H9 (cell line): ENCODE results near the gene DDX11. TPM values are rescaled to one million over a fixed set of nuclear protein-coding genes. Genes with fewer than 3 reads are reported as not detected.
A peak's percentile ranks its signal among the peaks of the same experiment; 100 is the strongest.
"Not testable (repeated sequence)": the region's sequence is repeated elsewhere in the genome, so short reads cannot be mapped to it uniquely, and the experiment has no call there.

Source experiments
- DNase-seq: peaks from one replicate; pipeline ENCODE4 v3.0.0-alpha.2; 2017
- H2AFZ ChIP-seq: one replicate; pipeline ENCODE4 v1.6.1; 2013; ENCODE audit warnings: mild to moderate bottlenecking, low read length, control low read depth, moderate library complexity
- H2AK5ac ChIP-seq: 2 replicates; pipeline ENCODE4 v1.6.1; 2013; ENCODE audit warnings: low read length, control low read depth, mixed read lengths; ENCODE audit not compliant: insufficient read length
- H2BK120ac ChIP-seq: one replicate; pipeline ENCODE4 v1.6.1; 2013; ENCODE audit warnings: low read depth, mild to moderate bottlenecking, low read length, control low read depth, inconsistent platforms; ENCODE audit not compliant: poor library complexity, severe bottlenecking
- H2BK12ac ChIP-seq: 2 replicates; pipeline ENCODE4 v1.6.1; 2013; ENCODE audit warnings: low read length, control low read depth, mixed read lengths, low read depth; ENCODE audit not compliant: insufficient read length
- H2BK15ac ChIP-seq: 2 replicates; pipeline ENCODE4 v1.6.1; 2013; ENCODE audit warnings: low read depth, low read length, control low read depth
- H2BK20ac ChIP-seq: one replicate; pipeline ENCODE4 v1.6.1; 2013; ENCODE audit warnings: low read depth, mild to moderate bottlenecking, low read length, control low read depth, inconsistent platforms; ENCODE audit not compliant: poor library complexity, severe bottlenecking
- H2BK5ac ChIP-seq: 2 replicates; pipeline ENCODE4 v1.6.1; 2013; ENCODE audit warnings: low read length, control low read depth, mixed read lengths; ENCODE audit not compliant: insufficient read length
- H3K14ac ChIP-seq: 2 replicates; pipeline ENCODE4 v1.6.1; 2013; ENCODE audit warnings: low read length, control low read depth; ENCODE audit not compliant: insufficient read depth
- H3K18ac ChIP-seq: 2 replicates; pipeline ENCODE4 v1.6.1; 2013; ENCODE audit warnings: low read depth, mild to moderate bottlenecking, mixed read lengths, low read length, control low read depth; ENCODE audit not compliant: insufficient read length
- H3K23ac ChIP-seq: 2 replicates; pipeline ENCODE4 v1.6.1; 2013; ENCODE audit warnings: low read length, control low read depth, mixed read lengths, low read depth; ENCODE audit not compliant: insufficient read length
- H3K23me2 ChIP-seq: 2 replicates; pipeline ENCODE4 v1.6.1; 2013; ENCODE audit warnings: low read depth, mild to moderate bottlenecking, mixed read lengths, low read length, control low read depth; ENCODE audit not compliant: insufficient read length, poor library complexity, severe bottlenecking
- H3K27ac ChIP-seq: 2 replicates; pipeline ENCODE4 v1.5.1; 2013; ENCODE audit warnings: low read length, control low read depth, mixed read lengths, low read depth; ENCODE audit not compliant: insufficient read length
- H3K27me3 ChIP-seq: 2 replicates; pipeline ENCODE4 v1.6.1; 2013; ENCODE audit warnings: low read length, control low read depth, inconsistent platforms; ENCODE audit not compliant: insufficient read depth
- H3K4ac ChIP-seq: 2 replicates; pipeline ENCODE4 v1.6.1; 2013; ENCODE audit warnings: low read depth, mild to moderate bottlenecking, control low read depth, inconsistent platforms, low read length, moderate library complexity
- H3K4me1 ChIP-seq: 2 replicates; pipeline ENCODE4 v1.6.1; 2013; ENCODE audit warnings: low read length, control low read depth, inconsistent platforms; ENCODE audit not compliant: insufficient read depth
- H3K4me2 ChIP-seq: 2 replicates; pipeline ENCODE4 v1.6.1; 2013; ENCODE audit warnings: low read length, control low read depth, mixed read lengths; ENCODE audit not compliant: insufficient read length, insufficient read depth
- H3K56ac ChIP-seq: 2 replicates; pipeline ENCODE4 v1.6.1; 2013; ENCODE audit warnings: low read depth, mild to moderate bottlenecking, mixed read lengths, low read length, control low read depth; ENCODE audit not compliant: insufficient read length
- H3K79me1 ChIP-seq: 2 replicates; pipeline ENCODE4 v1.6.1; 2013; ENCODE audit warnings: low read depth, mild to moderate bottlenecking, moderate library complexity, low read length, control low read depth, inconsistent platforms; ENCODE audit not compliant: insufficient read depth, poor library complexity, severe bottlenecking
- H3K79me2 ChIP-seq: 2 replicates; pipeline ENCODE4 v1.6.1; 2013; ENCODE audit warnings: low read length, control low read depth, inconsistent platforms; ENCODE audit not compliant: insufficient read depth
- H3K9ac ChIP-seq: 2 replicates; pipeline ENCODE4 v1.6.1; 2013; ENCODE audit warnings: low read length, control low read depth, mixed read lengths; ENCODE audit not compliant: insufficient read length; ENCODE audit errors: extremely low read depth
- H3K9me3 ChIP-seq: one replicate; pipeline ENCODE4 v1.6.1; 2013; ENCODE audit warnings: low read depth, low read length, inconsistent platforms; ENCODE audit not compliant: control insufficient read depth
- H3T11ph ChIP-seq: one replicate; pipeline ENCODE4 v1.6.1; 2013; ENCODE audit warnings: mild to moderate bottlenecking, low read length, control low read depth, inconsistent platforms
- H4K20me1 ChIP-seq: one replicate; pipeline ENCODE4 v1.6.1; 2013; ENCODE audit not compliant: control insufficient read depth, insufficient read length, insufficient read depth
- H4K5ac ChIP-seq: 2 replicates; pipeline ENCODE4 v1.6.1; 2013; ENCODE audit warnings: low read depth, mild to moderate bottlenecking, mixed read lengths, low read length, control low read depth; ENCODE audit not compliant: insufficient read length
- H4K8ac ChIP-seq: replicated peaks from 2 replicates; pipeline ENCODE4 v1.6.1; 2013; ENCODE audit warnings: low read length, control low read depth, mixed read lengths, low read depth; ENCODE audit not compliant: insufficient read length
- H4K91ac ChIP-seq: 2 replicates; pipeline ENCODE4 v1.6.1; 2013; ENCODE audit warnings: low read depth, mild to moderate bottlenecking, moderate library complexity, mixed read lengths, low read length, control low read depth; ENCODE audit not compliant: insufficient read length
- H3K27ac Mint-ChIP-seq, 3 experiments: 2 replicates in 2 of 3; 3 replicates in 1 of 3; pipeline ENCODE4 v1.8.0; 2020 to 2021; ENCODE audit warnings: mixed read lengths in 3 of 3, mild to moderate bottlenecking in 1 of 3, moderate library complexity in 1 of 3
- H3K27me3 Mint-ChIP-seq: 2 replicates; pipeline ENCODE4 v1.8.0; 2021; ENCODE audit warnings: low read depth, mild to moderate bottlenecking, moderate library complexity, mixed read lengths
- H3K36me3 Mint-ChIP-seq, 3 experiments: 2 replicates in 2 of 3; 3 replicates in 1 of 3; pipeline ENCODE4 v1.8.0; 2020 to 2021; ENCODE audit warnings: low read depth in 3 of 3, mixed read lengths in 3 of 3; ENCODE audit not compliant: insufficient read depth in 1 of 3
- H3K4me1 Mint-ChIP-seq, 2 experiments: 2 replicates each; pipeline ENCODE4 v1.8.0; 2020; ENCODE audit warnings: mixed read lengths in 2 of 2
- H3K4me3 Mint-ChIP-seq, 2 experiments: 2 replicates in 1 of 2; 3 replicates in 1 of 2; pipeline ENCODE4 v1.8.0; 2020 to 2021; ENCODE audit warnings: mild to moderate bottlenecking in 2 of 2, mixed read lengths in 2 of 2, moderate library complexity in 1 of 2
- H3K9me3 Mint-ChIP-seq, 2 experiments: 2 replicates in 1 of 2; 3 replicates in 1 of 2; pipeline ENCODE4 v1.8.0; 2020; ENCODE audit warnings: mild to moderate bottlenecking in 2 of 2, mixed read lengths in 2 of 2, moderate library complexity in 1 of 2
- WGBS: extraction: QIAGEN DNeasy Blood & Tissue Kit; methylation state at CpG from one replicate; pipeline ENCODE4 v1.1.7; 2013; ENCODE audit warnings: missing lambda C conversion rate, low lambda C conversion rate, mixed read lengths; ENCODE audit not compliant: insufficient read length; ENCODE audit errors: extremely low coverage; 5-methylcytosine and 5-hydroxymethylcytosine counted together
- total RNA-seq: library from RNA; stranded (reverse); gene quantifications from 2 replicates; pipeline ENCODE4 v1.2.1, GENCODE V29; 2021

Gene DDX11
- total RNA-seq, 1 experiment from 2014 or later = 183 TPM

DNA sequence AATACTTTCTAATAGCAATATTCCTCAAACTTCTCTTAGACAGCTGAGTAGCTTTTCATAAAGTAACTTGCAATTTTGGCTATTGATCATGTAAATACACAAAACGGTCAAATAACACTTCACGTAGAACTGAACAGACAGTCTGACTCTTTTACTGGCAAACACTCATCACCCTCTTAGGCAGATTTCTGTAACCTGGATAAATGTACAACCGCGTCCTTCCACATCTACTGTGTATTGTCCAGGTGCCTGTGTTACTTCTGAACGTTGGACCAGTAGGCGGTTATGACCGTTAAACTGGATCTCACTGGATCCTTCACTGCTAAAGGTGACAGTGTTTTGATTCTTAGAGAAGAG, 43.2 kb downstream of the DDX11 start:
- not testable (repeated sequence) for H3K79me2 ChIP-seq, H3K14ac ChIP-seq, H3K27ac Mint-ChIP-seq, H3K4ac ChIP-seq, H3T11ph ChIP-seq, DNase-seq, H2BK5ac ChIP-seq, H3K27ac ChIP-seq, H2AK5ac ChIP-seq, H2BK15ac ChIP-seq, H3K9ac ChIP-seq, H2BK12ac ChIP-seq, H3K79me1 ChIP-seq, H3K4me1 ChIP-seq, H4K20me1 ChIP-seq, H2AFZ ChIP-seq, H2BK120ac ChIP-seq, H3K18ac ChIP-seq, H4K91ac ChIP-seq, H3K4me1 Mint-ChIP-seq, H3K9me3 ChIP-seq, H3K23ac ChIP-seq, H4K5ac ChIP-seq, H3K36me3 Mint-ChIP-seq, H2BK20ac ChIP-seq, H4K8ac ChIP-seq, H3K9me3 Mint-ChIP-seq, H3K56ac ChIP-seq
- H3K4me2 ChIP-seq = peak overlapping the region; percentile 45
- H3K27me3 ChIP-seq = peaks cover 24% of the 10 kb centered on the region
- Mint-ChIP-seq H3K4me3 (peak overlapping the region; percentile 62 to 83), H3K27me3 (peaks cover 46% of the 10 kb centered on the region)
- WGBS = no CpG with 5 or more reads among the region's 7 CpGs
- peaks cover 21% of the 10 kb centered on the region for H3K23me2 ChIP-seq
